Middle frontal gyrus (tissue), 1 donor: ENCODE results near the gene C2orf92.

Source experiments
- DNase-seq: peaks from one replicate; pipeline ENCODE4 v3.0.0-alpha.2; 2015; ENCODE audit warnings: low spot score; ENCODE audit errors: extremely low spot score

Gene C2orf92

DNA sequence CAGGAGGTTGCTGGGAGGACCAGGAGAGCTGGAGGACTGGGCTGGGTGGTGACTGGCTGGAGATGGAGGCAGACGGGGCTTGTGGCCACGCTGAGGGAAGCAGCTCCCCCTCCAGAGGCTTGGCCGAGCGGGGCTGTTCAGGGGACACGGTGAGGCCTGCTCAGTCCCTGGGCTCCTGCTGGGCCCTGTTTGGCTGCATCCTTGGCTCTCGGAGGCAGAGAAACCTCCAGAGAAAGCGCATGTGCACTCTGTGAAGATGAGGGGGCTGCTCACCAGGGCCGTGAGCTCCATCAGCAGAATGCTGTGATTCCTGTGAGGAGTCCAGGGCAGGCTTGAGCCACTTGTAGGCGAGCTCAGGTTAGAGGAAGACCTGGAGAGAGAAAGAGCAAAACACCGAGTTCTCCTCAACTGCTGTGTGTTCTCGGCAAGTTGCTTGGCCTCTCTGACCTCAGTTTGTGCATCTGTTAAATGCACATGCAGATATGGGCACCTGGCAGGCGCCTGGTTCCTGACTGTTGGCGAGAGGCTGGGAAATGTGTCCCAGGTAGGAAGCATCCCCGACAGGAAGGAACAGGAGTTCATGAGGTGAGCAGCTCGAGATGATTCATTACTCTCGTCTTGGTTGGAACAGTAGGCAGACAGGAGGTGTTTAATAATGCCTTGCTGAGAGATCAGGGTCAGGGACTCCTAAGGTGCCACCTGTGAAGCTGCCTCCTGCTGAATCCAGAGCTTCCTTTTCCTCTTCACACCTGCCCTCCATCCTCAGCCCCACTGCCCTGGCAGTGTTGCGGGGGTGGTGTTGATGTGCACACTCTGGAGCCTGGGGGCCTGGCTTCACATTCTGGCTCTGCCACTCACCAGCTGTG is 44.8 kb downstream of the C2orf92 start:
- DNase-seq = no peak

DNA sequence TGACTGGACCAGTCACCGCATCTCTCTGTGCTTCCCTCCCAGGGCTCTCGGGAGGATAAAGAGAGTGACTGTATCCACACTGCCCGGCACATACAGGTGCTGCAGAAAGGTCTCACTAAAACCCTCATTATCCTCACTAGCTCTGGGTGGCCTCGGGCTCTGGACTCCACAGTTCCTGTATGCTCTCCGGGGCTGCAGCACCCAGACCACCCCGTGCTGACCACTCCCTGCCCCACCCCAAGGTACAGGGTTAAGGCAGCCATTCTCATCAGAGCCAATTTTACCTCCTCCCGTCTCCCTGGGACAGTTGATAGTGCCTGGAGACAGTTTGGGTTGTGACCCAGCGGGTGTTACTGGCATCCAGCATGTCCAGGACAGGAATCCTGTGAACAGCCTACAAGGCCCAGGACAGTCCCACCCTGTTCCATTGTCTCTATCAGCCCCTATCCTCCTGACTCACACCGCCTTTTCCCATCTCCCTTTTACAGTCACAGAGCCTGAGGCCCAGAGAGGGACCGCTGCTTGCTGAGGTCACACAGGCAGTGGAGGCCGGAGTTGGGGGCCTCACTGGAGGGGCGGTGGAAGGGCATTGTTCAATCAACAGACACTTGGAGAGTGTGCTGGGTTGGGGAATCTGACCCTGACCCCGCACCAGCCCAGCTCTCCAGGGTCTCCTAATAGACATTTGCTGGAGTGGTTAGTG is 45.6 kb downstream of the C2orf92 start:
- DNase-seq = no peak

DNA sequence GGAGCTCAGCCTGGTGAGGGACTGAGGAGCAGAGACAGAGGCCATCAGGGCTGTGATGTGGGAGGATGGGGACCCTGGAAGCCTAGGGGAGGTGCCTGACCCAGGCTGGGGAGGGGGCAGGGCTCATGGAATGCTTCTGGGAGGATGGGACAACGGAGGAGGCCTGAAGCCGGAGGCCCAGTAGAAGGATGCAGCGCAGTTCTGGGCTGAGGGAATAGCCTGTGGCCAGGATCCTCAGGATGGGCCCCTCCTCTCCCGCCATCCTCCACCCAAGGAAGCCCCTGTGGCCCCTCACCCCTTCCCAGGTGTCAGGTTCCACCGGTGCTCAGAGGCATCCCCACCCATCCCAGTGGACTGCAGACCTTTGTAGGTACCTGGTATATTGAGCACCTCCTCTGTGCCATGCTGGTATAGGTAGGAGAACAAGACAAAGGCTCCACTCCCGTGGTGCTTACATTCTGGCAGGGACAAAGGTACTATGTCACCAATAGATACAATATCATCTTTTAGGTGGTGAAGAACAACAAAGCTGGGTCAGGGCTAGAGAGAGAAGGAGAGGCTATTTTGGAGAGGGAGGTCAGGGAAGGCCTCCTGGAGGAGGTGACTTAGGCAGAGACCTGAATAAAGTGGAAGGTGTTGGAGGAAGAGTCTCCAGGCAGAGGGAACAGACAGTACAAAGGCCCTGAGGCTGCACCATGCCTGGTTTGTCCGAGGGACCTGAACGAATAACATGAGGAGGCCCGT is 46.6 kb downstream of the C2orf92 start:
- DNase-seq = no peak

DNA sequence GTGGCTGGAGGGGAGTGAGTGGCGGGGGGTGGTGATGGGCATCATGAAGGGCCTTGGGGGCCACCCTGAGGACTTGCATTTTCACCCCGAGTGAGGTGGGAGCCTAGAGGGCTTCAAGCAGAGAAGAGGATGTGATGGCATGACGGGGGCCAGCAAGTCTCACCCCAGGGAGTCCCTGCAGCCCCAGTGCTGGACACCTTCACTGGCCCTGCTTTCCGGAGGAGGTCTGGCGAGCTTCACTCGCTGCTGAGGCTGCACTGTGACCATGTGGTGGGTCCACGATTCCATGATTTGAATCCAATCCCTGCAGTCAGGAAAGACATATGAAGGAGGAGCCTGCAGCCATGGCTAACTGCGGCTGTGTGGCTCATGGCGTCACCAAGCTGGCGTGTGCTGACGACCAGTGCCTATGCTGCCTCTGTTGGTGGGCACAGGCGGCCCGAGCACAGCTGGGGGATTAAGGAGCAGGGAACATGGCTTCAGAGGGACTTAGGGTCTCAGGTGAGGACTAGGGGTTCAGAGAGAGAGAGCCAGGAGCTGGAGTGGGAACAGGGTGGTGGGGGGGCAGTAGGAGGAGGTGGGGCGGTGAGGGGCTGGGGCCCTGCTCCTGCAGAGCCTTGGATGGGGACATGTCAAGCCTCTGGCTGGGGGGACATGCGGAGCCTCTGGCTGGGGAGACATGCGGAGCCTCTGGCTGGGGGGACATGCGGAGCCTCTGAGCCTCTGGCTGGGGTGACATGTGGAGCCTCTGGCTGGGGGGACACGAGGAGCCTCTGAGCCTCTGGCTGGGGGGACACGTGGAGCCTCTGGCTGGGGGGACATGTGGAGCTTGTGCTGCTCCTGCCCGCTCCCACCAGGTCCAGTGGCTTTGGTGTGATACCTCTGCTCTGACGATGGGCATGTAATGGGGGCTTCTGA is 47.4 kb downstream of the C2orf92 start:
- DNase-seq = no peak

DNA sequence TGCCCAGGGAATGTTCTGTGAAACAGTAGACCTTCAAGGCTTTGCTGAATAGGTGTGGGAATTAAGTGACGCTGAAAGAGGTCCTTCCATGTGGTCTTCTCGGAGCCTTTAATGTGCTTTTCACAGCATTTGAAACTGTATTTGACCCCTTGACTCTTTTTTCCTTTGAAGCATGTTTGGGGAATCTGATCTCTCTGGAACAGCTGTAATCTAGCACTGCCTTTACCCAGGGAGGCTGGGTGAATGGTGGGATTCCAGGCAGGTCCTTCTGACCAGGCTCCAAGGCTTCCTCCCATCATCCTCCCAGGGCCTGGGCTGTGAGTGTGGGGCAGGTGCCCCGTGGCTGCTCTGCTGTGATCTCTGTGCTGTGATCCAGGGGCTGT is 48.1 kb downstream of the C2orf92 start:
- no peak for DNase-seq

DNA sequence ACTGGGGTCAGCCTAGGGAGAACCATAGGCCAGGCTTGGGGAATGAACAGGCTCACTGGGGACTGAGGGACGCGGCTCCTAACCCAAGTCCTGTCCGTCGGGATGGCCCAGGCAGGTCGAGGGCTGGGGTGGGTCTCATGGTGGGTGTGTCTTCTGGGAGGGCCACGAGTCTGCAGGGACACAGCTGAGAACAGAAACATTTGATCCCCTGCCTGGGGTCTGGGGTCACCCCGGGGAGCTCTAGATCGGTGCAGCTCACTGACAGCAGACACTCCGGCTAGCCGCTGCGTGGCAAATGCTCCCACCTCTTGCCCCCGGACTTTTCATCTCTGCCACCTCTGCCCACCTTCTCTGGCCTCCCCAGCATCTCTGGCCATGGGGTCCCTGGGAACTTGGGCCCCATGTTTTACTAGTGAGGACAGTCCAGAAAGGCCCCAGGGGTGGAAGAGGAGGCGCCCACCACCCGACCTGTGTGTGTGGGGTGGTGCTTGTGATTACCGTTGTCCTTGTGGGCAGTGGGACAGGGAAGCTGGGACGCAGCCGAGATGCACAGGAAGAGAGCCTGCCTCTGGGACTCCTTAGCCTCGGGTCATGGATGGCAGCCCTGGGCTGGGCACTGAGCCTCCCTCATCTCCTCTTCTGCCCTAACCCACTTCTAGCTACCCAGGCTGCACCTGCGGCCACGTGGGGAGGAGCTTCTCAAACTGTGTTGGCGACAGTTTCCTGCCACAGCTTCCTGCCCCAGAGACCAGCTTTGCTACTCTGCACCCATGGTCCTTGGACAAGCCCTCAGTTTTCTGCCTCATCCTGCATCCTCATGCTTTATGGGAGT is 48.8 kb downstream of the C2orf92 start:
- no peak for DNase-seq

DNA sequence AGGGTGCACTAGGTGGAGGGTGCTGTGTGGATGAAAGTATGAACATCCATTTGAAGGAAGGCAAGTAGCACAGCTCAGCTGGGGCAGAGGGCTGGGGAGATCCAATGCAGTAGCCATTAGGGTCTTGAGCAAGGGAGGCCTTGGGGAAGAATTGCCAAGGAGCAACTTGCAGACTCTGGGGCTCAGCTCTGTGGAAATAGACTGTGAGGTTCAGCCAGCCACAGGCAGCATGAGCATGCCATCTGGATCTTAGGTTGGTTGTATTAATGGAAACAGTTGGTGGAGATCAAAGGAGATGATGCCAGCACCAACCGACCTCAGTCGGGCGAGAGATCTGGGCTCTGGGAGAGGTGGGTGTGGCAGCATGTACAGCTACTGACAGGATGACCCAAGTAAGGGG is 49.4 kb downstream of the C2orf92 start:
- no peak for DNase-seq

DNA sequence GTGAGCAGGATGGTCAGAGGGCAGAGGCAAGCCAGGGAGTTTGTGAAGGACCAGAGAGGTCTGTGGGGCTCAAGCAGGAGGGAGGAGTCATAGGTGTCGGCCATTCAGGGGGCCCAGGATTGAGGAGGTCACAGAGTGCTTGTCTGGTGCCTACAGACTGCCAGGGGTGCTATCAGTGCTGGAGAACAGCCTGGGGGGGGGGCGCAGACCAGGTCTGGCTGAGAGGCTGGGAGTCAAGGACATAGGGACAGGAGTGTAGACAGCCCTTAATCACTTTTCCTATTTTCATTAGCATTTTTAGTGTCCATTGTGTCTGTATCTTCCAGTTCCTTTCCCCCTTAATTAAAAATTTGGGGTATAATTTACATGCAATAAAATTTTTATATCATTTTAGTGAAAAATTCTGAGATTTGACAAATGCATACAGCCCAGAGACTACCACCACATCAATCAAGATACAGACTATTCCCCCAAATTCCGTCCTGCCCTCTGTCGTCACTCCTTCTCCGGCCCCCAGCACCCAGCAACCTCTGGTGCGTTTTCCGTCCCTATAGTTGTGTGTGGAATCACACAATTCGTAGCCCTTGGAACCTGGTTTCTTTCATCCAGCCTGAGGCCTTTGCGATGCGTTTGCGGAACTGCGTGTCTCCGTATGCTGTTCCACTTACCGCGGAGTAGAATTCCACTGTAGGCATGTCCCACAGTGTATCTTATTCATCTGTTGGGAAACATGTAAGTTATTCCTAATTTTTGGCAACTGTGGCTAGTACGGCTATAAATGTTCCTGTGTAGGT is 50.0 kb downstream of the C2orf92 start:
- no peak for DNase-seq

DNA sequence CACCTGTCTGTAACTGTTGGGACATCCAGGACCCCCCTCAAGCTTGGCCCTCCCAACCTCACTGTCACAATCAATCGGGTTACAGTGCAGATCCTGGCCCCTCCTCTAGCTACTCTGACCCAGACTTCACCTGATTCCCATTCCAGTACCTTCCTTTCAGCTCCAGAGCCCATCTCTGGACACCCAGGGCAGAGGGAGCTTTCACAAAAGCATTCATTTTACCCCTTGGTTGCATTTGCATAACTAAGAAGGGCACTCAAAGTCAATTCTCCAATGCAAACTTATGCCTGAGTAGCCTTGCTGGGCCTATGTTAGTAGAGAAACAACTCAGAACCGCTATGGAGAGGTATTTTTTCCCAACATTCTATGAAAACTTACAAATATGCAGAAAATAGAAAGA is 51.2 kb downstream of the C2orf92 start:
- DNase-seq = no peak

DNA sequence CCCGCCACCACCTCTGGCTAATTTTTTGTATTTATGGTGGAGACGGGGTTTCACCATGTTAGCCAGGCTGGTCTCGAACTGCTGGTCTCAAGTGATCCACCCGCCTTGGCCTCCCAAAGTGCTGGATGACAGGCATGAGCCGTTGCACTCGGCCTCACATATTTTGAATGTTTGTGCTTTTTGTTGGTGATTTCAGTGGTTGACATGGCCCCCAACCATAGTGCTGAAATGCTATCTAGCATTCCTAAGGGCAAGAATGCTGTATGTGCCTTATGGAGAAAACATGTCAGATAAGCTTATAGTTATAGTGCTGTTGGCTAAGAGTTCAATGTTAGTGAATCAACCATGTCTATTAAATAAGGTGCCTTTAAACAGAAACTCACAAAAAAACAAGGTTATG is 52.7 kb downstream of the C2orf92 start:
- no peak for DNase-seq

DNA sequence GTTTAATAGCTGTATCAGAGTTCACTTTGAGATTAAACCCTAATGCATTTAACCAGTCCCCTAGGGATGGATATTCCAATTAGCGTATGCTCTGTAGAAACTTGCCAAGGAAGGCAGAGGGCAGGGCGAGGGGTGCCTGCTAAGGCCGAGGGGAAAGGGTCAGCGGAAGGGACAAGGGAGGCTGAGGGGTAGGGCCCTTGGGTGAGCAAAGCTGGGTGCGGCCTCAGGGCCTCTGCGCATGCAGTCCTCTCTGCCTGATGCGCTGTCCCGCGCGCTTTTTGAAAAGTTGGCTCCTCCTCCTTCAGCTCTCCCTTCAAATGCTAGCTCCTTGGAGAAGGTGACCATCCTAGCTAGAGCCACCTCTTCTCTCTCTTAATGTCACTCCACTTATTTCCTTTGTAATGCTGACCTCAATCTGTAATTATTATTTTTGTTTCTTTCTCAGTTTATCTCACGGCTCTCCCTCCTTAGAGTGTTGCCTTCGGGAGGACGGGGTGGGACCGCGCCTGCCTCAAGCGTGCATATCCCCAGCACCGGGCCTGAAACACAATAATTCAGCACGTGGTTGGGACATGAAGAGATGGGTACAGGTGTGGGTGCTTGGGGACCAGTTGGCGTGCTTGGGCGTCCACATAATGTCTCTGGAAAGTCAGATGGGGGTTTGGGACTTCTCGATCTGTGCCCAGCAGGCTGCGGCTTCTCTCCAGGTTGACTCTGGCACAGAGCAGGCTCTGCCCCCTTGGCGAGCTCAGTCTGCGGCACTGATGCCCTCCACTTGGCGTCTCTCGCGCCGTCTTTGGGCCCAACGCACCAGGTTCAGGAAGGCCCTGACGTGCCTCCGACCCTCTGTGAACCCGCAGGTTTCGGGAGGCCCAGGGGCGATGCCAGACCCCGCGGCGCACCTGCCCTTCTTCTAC is 53.9 kb downstream of the C2orf92 start:
- DNase-seq = no peak

DNA sequence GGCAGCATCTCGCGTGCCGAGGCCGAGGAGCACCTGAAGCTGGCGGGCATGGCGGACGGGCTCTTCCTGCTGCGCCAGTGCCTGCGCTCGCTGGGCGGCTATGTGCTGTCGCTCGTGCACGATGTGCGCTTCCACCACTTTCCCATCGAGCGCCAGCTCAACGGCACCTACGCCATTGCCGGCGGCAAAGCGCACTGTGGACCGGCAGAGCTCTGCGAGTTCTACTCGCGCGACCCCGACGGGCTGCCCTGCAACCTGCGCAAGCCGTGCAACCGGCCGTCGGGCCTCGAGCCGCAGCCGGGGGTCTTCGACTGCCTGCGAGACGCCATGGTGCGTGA is 54.5 kb downstream of the C2orf92 start:
- DNase-seq = no peak

DNA sequence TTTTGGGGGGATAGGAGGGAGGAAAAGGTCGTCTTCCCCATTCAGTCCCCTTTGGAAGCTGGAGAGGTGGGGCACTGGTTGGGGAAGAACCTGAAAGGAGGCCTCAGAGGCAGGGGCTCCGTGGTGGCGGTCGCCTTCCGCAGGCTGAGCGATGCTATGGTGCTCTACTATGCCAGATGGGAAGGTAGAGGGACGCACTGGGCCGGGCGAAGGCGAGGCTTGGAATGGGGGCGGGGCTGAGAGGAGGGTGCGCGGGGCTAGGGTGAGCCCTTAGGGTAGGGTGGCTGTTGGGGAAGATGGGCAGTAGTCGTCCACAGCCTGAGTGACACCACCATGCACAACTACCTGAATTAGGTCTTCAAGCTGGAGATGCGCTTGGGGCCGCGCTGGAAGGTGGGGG is 55.0 kb downstream of the C2orf92 start:
- no peak for DNase-seq

DNA sequence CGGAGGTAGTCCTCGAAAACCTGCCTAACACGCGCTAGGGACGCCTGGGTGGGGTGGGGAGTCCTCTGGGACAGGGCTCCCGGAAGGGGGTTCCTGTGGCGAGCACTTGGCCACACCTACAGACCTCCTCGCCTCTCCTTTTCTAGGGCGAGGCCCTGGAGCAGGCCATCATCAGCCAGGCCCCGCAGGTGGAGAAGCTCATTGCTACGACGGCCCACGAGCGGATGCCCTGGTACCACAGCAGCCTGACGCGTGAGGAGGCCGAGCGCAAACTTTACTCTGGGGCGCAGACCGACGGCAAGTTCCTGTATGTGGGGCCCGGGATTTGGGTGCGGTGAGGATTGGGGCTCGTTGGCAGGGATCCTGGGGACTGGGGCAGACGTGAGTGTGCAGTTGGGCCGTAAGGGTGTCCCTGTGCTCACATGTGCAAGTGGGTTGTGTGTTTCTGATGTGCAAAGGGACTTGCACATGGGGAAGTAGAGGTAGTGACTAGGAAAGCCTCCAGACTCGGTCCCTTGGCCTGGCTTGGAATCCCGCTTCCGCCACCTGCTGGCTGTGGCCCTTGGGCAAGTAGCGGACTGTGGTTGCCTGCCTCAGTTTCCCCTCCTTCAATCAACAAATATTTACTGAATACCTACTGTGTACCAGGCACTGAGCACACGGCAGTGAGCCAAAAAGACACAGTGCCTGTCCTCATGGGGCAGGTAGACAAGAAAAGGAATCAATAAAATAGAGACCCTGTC is 55.6 kb downstream of the C2orf92 start:
- DNase-seq = no peak

DNA sequence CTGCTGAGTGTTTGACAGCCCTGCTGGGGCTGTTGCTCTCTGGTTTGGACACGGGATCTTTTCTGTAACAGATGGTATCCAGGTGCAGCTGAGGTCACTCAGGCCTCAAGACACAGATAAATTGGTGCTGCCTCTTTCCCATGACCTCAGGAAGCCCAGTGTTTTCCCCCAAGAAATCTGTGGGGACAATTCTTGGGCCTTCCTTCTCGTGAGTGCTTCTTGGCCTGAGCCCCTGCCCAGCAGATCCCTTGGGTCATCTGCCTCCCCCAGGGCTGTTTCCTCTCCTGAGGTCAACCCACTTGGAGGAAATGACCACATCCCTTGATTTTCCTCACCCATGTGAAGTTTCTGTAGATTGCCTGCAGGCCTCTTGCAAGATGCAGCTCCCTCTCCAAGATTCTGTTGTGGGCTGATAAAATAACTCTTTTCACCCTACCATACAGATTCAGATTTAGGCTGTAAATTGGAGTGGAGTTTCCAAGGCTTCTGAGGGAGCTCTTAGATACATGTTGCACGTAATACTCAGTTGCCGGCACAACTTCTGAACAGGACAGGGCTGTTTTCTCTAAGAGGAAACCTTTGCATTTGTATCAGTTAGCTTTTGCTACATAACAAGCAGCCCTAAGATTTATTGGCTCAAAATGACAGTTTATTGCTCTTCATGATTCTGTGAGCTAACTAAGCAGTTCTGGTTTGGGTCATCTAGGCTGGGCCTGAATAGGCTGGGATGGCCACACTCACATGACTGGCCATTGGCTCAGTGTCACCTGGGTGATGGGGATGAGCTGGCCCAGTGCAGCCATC is 57.0 kb downstream of the C2orf92 start:
- no peak for DNase-seq

DNA sequence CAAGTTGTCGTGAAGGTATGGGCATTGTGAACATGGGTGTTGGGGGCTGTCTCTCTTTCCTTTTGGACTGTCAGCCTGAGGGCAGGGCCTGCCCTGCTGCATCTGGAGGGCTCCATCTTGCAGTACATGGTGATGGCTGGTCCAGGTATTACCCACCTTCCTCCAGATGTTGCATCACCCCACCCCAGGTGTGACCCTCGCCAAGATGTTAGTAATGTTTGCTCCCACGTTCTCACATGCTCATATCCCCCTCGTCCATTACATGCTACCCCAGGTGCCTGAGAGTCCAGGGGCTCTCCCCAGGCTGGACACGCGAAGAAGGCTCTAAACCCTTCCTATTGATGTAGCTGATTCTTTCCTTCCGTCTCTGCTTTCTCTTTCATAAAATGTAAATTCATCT is 57.8 kb downstream of the C2orf92 start:
- no peak for DNase-seq
